Gastroesophageal sphincter (tissue), 3 donors: ENCODE results near the gene TRIM13.

Experiments
- CTCF ChIP-seq, 4 experiments: fragments of 200-600 bp in 2 of 4; fragments of 450-650 bp in 2 of 4; sonication (generic) in 1 of 4; IDR thresholded peaks; one replicate each; pipeline ENCODE4 v1.5.1; 2017 to 2019; ENCODE audit warnings: antibody characterized with exemption in 4 of 4, mild to moderate bottlenecking in 2 of 4, moderate library complexity in 2 of 4
- EP300 ChIP-seq: sonication (generic); formaldehyde crosslinking; IDR thresholded peaks from one replicate; pipeline ENCODE4 v1.6.1; 2017; ENCODE audit warnings: antibody characterized with exemption, mild to moderate bottlenecking
- POLR2A ChIP-seq, 2 donors: fragments of 450-650 bp; IDR thresholded peaks; one replicate each; pipeline ENCODE4 v1.6.1; 2017; ENCODE audit warnings: antibody characterized with exemption in 2 of 2, mild to moderate bottlenecking in 2 of 2, moderate library complexity in 1 of 2

GRCh38 chr13:50025436-50025835, 28.6 kb downstream of the TRIM13 start:
- TF ChIP-seq CTCF (IDR thresholded peaks at IDR 0.05) (no peak), POLR2A (IDR thresholded peaks at IDR 0.05) (no peak), EP300 (no peak)
